Brain microvascular endothelial cell (primary cell): ENCODE results near the gene MEGF6.

Experiments used
- DNase-seq: peaks from one replicate; pipeline ENCODE4 v3.0.0-alpha.2; 2020
- H3K27ac ChIP-seq: fragments of 250-450 bp; sonication (Bioruptor Pico); 2 replicates; pipeline ENCODE4 v1.5.1; 2020; ENCODE audit warnings: mild to moderate bottlenecking, moderate library complexity
- H3K27me3 ChIP-seq: fragments of 250-450 bp; sonication (Bioruptor Pico); replicated peaks from 2 replicates; pipeline ENCODE4 v1.5.1; 2020; ENCODE audit warnings: mild to moderate bottlenecking
- H3K36me3 ChIP-seq: fragments of 250-450 bp; sonication (Bioruptor Pico); replicated peaks from 2 replicates; pipeline ENCODE4 v1.5.1; 2020; ENCODE audit warnings: mild to moderate bottlenecking
- H3K4me3 ChIP-seq: 2 replicates; pipeline ENCODE4 v1.5.1; 2011; ENCODE audit warnings: low read depth, mild to moderate bottlenecking, control low read depth, low read length, moderate library complexity
- CTCF ChIP-seq: IDR thresholded peaks from 2 replicates; pipeline ENCODE4 v1.5.1; 2011; ENCODE audit warnings: low read depth, mild to moderate bottlenecking, moderate library complexity, low read length, control low read depth, inconsistent platforms; ENCODE audit errors: missing control alignments
- in situ Hi-C: cut with HindIII; loops from 2 replicates; pipeline ENCODE4 v1.10.0; 2017; ENCODE audit warnings: low sequenced_read_pairs, low pct_ligation_motif_present

MEGF6 gene

GRCh38 chr1:3459940-3460671 is 151.2 kb downstream of the MEGF6 start:
- no peak overlapping the region for H3K4me3 ChIP-seq
- DNase-seq, result no peak
- H3K27me3 ChIP-seq, result no peaks in the 10 kb centered on the region
- peak overlapping the region; percentile 43 for H3K27ac ChIP-seq
- in situ Hi-C loops, result no loop called here
- TF ChIP-seq CTCF, result no peak
- no peaks in the 10 kb centered on the region for H3K36me3 ChIP-seq

- no peaks in the 10 kb centered on the region for H3K36me3 ChIP-seq
- TF ChIP-seq CTCF, result no peak
- H3K27me3 ChIP-seq, result no peaks in the 10 kb centered on the region
- DNase-seq, result no peak
- in situ Hi-C loops, result no loop called here
- H3K27ac ChIP-seq, result no peak overlapping the region
- no peak overlapping the region for H3K4me3 ChIP-seq
These were observed 152.0 kb downstream of the MEGF6 start for GRCh38 chr1:3459051-3459908.

- no peaks in the 10 kb centered on the region for H3K36me3 ChIP-seq
- H3K4me3 ChIP-seq, result no peak overlapping the region
- no peaks in the 10 kb centered on the region for H3K27me3 ChIP-seq
- no peak overlapping the region for H3K27ac ChIP-seq
- no peak for TF ChIP-seq CTCF
- in situ Hi-C loops, result no loop called here
- no peak for DNase-seq
These were observed 153.1 kb downstream of the MEGF6 start for GRCh38 chr1:3457910-3458883.

GRCh38 chr1:3456964-3457909 is 154.1 kb downstream of the MEGF6 start:
- in situ Hi-C loops, result no loop called here
- H3K27me3 ChIP-seq, result no peaks in the 10 kb centered on the region

More at GRCh38 chr1:3456964-3457909, 154.1 kb downstream of the MEGF6 start:
- no peak overlapping the region for H3K4me3 ChIP-seq
- no peak overlapping the region for H3K27ac ChIP-seq
- no peak for TF ChIP-seq CTCF
- H3K36me3 ChIP-seq, result no peaks in the 10 kb centered on the region
- DNase-seq, result no peak
